Neuronal stem cell (in vitro differentiated cells): Measurements from ENCODE around the gene SCNN1A.
A peak's percentile ranks its signal among the peaks of the same experiment; 100 is the strongest.
"Not testable (repeated sequence)": the region's sequence is repeated elsewhere in the genome, so short reads cannot be mapped to it uniquely, and the experiment has no call there.

ENCODE experiments used
- DNase-seq: peaks from one replicate; pipeline ENCODE4 v3.0.0-alpha.2; 2013; ENCODE audit warnings: low spot score
- H2AFZ ChIP-seq: one replicate; pipeline ENCODE4 v1.6.1; 2013; ENCODE audit warnings: mild to moderate bottlenecking, low read length, inconsistent platforms
- H2AK5ac ChIP-seq: 2 replicates; pipeline ENCODE4 v1.6.1; 2013; ENCODE audit warnings: low read depth, mild to moderate bottlenecking, inconsistent platforms, low read length, moderate library complexity, mixed read lengths
- H2BK120ac ChIP-seq: 2 replicates; pipeline ENCODE4 v1.6.1; 2013; ENCODE audit warnings: low read depth, mild to moderate bottlenecking, inconsistent platforms, low read length, moderate library complexity, mixed read lengths
- H2BK12ac ChIP-seq: one replicate; pipeline ENCODE4 v1.6.1; 2013; ENCODE audit warnings: low read length, inconsistent platforms
- H2BK15ac ChIP-seq: 2 replicates; pipeline ENCODE4 v1.6.1; 2013; ENCODE audit warnings: mild to moderate bottlenecking, low read length, inconsistent platforms, mixed read lengths
- H2BK5ac ChIP-seq: one replicate; pipeline ENCODE4 v1.6.1; 2013; ENCODE audit warnings: inconsistent platforms, mild to moderate bottlenecking, low read length, moderate library complexity
- H3K14ac ChIP-seq: one replicate; pipeline ENCODE4 v1.6.1; 2013; ENCODE audit warnings: low read length, inconsistent platforms
- H3K18ac ChIP-seq: 2 replicates; pipeline ENCODE4 v1.6.1; 2013; ENCODE audit warnings: low read length, inconsistent platforms
- H3K23ac ChIP-seq: 2 replicates; pipeline ENCODE4 v1.6.1; 2013; ENCODE audit warnings: low read depth, mild to moderate bottlenecking, mixed read lengths, low read length, inconsistent platforms; ENCODE audit not compliant: poor library complexity
- H3K27ac ChIP-seq: replicated peaks from 3 replicates; pipeline ENCODE4 v1.5.1; 2013; ENCODE audit warnings: low read length, inconsistent platforms
- H3K27me3 ChIP-seq, 3 experiments: 2 replicates each; pipeline ENCODE4 v1.6.1; 2013; ENCODE audit warnings: low read length in 3 of 3, mild to moderate bottlenecking in 2 of 3, inconsistent platforms in 1 of 3, low read depth in 1 of 3, mixed read lengths in 1 of 3, moderate library complexity in 1 of 3; ENCODE audit not compliant: control insufficient read depth in 3 of 3, insufficient read depth in 3 of 3
- H3K36me3 ChIP-seq, 2 donors: replicated peaks in 1 of 2; 2 replicates each; pipeline ENCODE4 v1.6.1; 2013; ENCODE audit warnings: low read length in 2 of 2; ENCODE audit not compliant: control insufficient read depth in 2 of 2, insufficient read depth in 2 of 2
- H3K4ac ChIP-seq: 2 replicates; pipeline ENCODE4 v1.6.1; 2013; ENCODE audit warnings: inconsistent platforms, mild to moderate bottlenecking, low read length, moderate library complexity
- H3K4me1 ChIP-seq, 2 donors: 1 replicate in 1 of 2; 2 replicates in 1 of 2; pipeline ENCODE4 v1.6.1; 2013; ENCODE audit warnings: low read length in 2 of 2, low read depth in 1 of 2; ENCODE audit not compliant: control insufficient read depth in 2 of 2, insufficient read depth in 1 of 2
- H3K4me2 ChIP-seq: one replicate; pipeline ENCODE4 v1.6.1; 2013; ENCODE audit warnings: mild to moderate bottlenecking, low read length, inconsistent platforms; ENCODE audit not compliant: insufficient read depth, poor library complexity, severe bottlenecking
- H3K4me3 ChIP-seq, 2 donors: 2 replicates each; pipeline ENCODE4 v1.5.1; 2013; ENCODE audit warnings: low read length in 2 of 2, mild to moderate bottlenecking in 2 of 2, inconsistent platforms in 1 of 2, moderate library complexity in 1 of 2
- H3K79me1 ChIP-seq: one replicate; pipeline ENCODE4 v1.6.1; 2013; ENCODE audit warnings: low read depth, mild to moderate bottlenecking, inconsistent platforms, low read length, moderate library complexity
- H3K9ac ChIP-seq: one replicate; pipeline ENCODE4 v1.6.1; 2013; ENCODE audit warnings: mild to moderate bottlenecking, low read depth, low read length, inconsistent platforms; ENCODE audit not compliant: poor library complexity
- H3K9me3 ChIP-seq, 2 donors: replicated peaks in 1 of 2; 2 replicates each; pipeline versions ENCODE3 to v1.6.1; 2013; ENCODE audit warnings: low read length in 2 of 2, mild to moderate bottlenecking in 2 of 2, inconsistent platforms in 1 of 2, low read depth in 1 of 2, mixed read lengths in 1 of 2, moderate library complexity in 1 of 2; ENCODE audit not compliant: control insufficient read depth in 2 of 2, insufficient read depth in 1 of 2
- H4K8ac ChIP-seq: one replicate; pipeline ENCODE4 v1.6.1; 2013; ENCODE audit warnings: low read depth, mild to moderate bottlenecking, inconsistent platforms, low read length, moderate library complexity
- H4K91ac ChIP-seq: one replicate; pipeline ENCODE4 v1.6.1; 2013; ENCODE audit warnings: low read length, low read depth, mild to moderate bottlenecking, inconsistent platforms; ENCODE audit not compliant: poor library complexity
- WGBS, 2 donors: extraction: QIAGEN DNeasy Blood & Tissue Kit; methylation state at CpG; one replicate each; pipeline ENCODE4 v1.1.7; 2013; ENCODE audit warnings: missing lambda C conversion rate in 2 of 2, mixed read lengths in 1 of 2; ENCODE audit not compliant: insufficient read length in 2 of 2, insufficient replicate concordance in 1 of 2; ENCODE audit errors: extremely low coverage in 2 of 2; 5-methylcytosine and 5-hydroxymethylcytosine counted together

The SCNN1A gene

GRCh38 chr12:6345319-6346091 is 29.9 kb downstream of the SCNN1A start:
- H3K4me1 ChIP-seq, result peaks cover 10 to 18% of the 10 kb centered on the region in 2 donors
- no peak overlapping the region for H4K8ac ChIP-seq
- H3K14ac ChIP-seq, result no peak overlapping the region
- no peak overlapping the region for H4K91ac ChIP-seq
- H3K4me3 ChIP-seq, result no peak overlapping the region
- no CpG with 5 or more reads among the region's 10 CpGs for WGBS, 2 donors
- no peak overlapping the region for H2BK5ac ChIP-seq
- no peak overlapping the region for H3K4ac ChIP-seq
- H3K79me1 ChIP-seq, result peaks cover 2% of the 10 kb centered on the region
- no peak overlapping the region for H3K4me2 ChIP-seq
- no peak overlapping the region for H2BK15ac ChIP-seq
- no peak overlapping the region for H2AK5ac ChIP-seq
- H3K27ac ChIP-seq, result no peak overlapping the region
- no peak overlapping the region for H2AFZ ChIP-seq
- H3K23ac ChIP-seq, result no peak overlapping the region
- H3K27me3 ChIP-seq, result no peaks in the 10 kb centered on the region
- H3K36me3 ChIP-seq, result no peaks in the 10 kb centered on the region
- DNase-seq, result no peak
- no peak overlapping the region for H3K18ac ChIP-seq
- H3K9me3 ChIP-seq, result peaks cover 1 to 7% of the 10 kb centered on the region in 2 donors
- peak overlapping the region; percentile 31 for H3K9ac ChIP-seq
- no peak overlapping the region for H2BK120ac ChIP-seq
- H2BK12ac ChIP-seq, result no peak overlapping the region

GRCh38 chr12:6344101-6344660 is 31.2 kb downstream of the SCNN1A start:
- H3K4me2 ChIP-seq, H4K91ac ChIP-seq, H2AK5ac ChIP-seq, H3K79me1 ChIP-seq, H3K4ac ChIP-seq, DNase-seq, H4K8ac ChIP-seq, H3K36me3 ChIP-seq, H2BK12ac ChIP-seq, H3K9ac ChIP-seq, H3K27me3 ChIP-seq, H3K23ac ChIP-seq, H3K4me3 ChIP-seq, H3K14ac ChIP-seq, H2BK5ac ChIP-seq, H3K27ac ChIP-seq, H3K9me3 ChIP-seq, H2BK120ac ChIP-seq, H2AFZ ChIP-seq: not testable (repeated sequence)
- peaks cover 22 to 25% of the 10 kb centered on the region in 2 donors for H3K4me1 ChIP-seq
- WGBS, 2 donors, result no CpG with 5 or more reads among the region's 11 CpGs
- peak overlapping the region; percentile 42 for H3K18ac ChIP-seq
- H2BK15ac ChIP-seq, result peak overlapping the region; percentile 6

GRCh38 chr12:6343518-6343917 is 31.8 kb downstream of the SCNN1A start:
- DNase-seq, result no peak
- no peak overlapping the region for H2BK5ac ChIP-seq
- H2BK120ac ChIP-seq, result no peak overlapping the region
- H3K9ac ChIP-seq, result no peak overlapping the region
- H4K8ac ChIP-seq, result no peak overlapping the region
- H2AK5ac ChIP-seq, result peak overlapping the region; percentile 47
- peaks cover 28 to 29% of the 10 kb centered on the region in 2 donors for H3K4me1 ChIP-seq
- H3K4me2 ChIP-seq, result no peak overlapping the region
- peak overlapping the region; percentile 45 for H2BK15ac ChIP-seq
- H2AFZ ChIP-seq, result peak overlapping the region; percentile 42
- H2BK12ac ChIP-seq, result no peak overlapping the region
- H3K27ac ChIP-seq, result no peak overlapping the region
- no peak overlapping the region for H3K4ac ChIP-seq
- H3K79me1 ChIP-seq, result peaks cover 7% of the 10 kb centered on the region
- no peak overlapping the region for H3K23ac ChIP-seq
- H3K36me3 ChIP-seq, result peaks cover 0 to 10% of the 10 kb centered on the region in 2 donors
- no CpG with 5 or more reads among the region's 5 CpGs for WGBS, 2 donors
- no peak overlapping the region for H3K14ac ChIP-seq
- peaks cover 0 to 7% of the 10 kb centered on the region in 2 donors for H3K9me3 ChIP-seq
- H3K4me3 ChIP-seq, result no peak overlapping the region
- H3K27me3 ChIP-seq, result no peaks in the 10 kb centered on the region
- no peak overlapping the region for H4K91ac ChIP-seq
- H3K18ac ChIP-seq, result peak overlapping the region; percentile 42

- Histone ChIP-seq H3K14ac (no peak overlapping the region), H3K23ac (no peak overlapping the region), H3K18ac (peak overlapping the region; percentile 7), H4K91ac (no peak overlapping the region), H3K79me1 (peaks cover 12% of the 10 kb centered on the region), H2BK5ac (peak overlapping the region; percentile 85), H2BK12ac (peak overlapping the region; percentile 36), H3K4ac (no peak overlapping the region), H2AFZ (peak overlapping the region; percentile 68), H3K27me3 (no peaks in the 10 kb centered on the region), H2BK120ac (no peak overlapping the region), H2AK5ac (no peak overlapping the region), H3K27ac (no peak overlapping the region), H2BK15ac (peak overlapping the region; percentile 10), H3K9ac (no peak overlapping the region), H3K4me3 (peak overlapping the region in 1 of 2 donors; percentile 83), H4K8ac (no peak overlapping the region), H3K4me1 (peaks cover 40 to 41% of the 10 kb centered on the region in 2 donors), H3K36me3 (peaks cover 0 to 22% of the 10 kb centered on the region in 2 donors), H3K9me3 (peaks cover 0 to 7% of the 10 kb centered on the region in 2 donors), H3K4me2 (peak overlapping the region; percentile 92)
- WGBS, 2 donors, result no CpG with 5 or more reads among the region's 7 CpGs
- no peak for DNase-seq
These were observed 33.0 kb downstream of the SCNN1A start for GRCh38 chr12:6342140-6342889.
